HG03039 (cell line): Measurements from ENCODE around the gene TMEM248.
"Not testable (repeated sequence)": the region's sequence is repeated elsewhere in the genome, so short reads cannot be mapped to it uniquely, and the experiment has no call there.

ENCODE experiments used
- ATAC-seq: cut with Tn5 transposase; IDR thresholded peaks from one replicate; pipeline ENCODE4 v1.9.1; 2021; ENCODE audit warnings: mild to moderate bottlenecking, moderate library complexity; ENCODE audit not compliant: unreplicated experiment

Gene TMEM248

GRCh38 chr7:66995050-66995776, 74.2 kb downstream of the TMEM248 start, which contains the start of gene SBDS:
TSS of gene SBDS (minus strand) at chr7:66995586. CDS start at chr7:66995417, 169 bp downstream.
- peak; percentile 61 for ATAC-seq

DNA sequence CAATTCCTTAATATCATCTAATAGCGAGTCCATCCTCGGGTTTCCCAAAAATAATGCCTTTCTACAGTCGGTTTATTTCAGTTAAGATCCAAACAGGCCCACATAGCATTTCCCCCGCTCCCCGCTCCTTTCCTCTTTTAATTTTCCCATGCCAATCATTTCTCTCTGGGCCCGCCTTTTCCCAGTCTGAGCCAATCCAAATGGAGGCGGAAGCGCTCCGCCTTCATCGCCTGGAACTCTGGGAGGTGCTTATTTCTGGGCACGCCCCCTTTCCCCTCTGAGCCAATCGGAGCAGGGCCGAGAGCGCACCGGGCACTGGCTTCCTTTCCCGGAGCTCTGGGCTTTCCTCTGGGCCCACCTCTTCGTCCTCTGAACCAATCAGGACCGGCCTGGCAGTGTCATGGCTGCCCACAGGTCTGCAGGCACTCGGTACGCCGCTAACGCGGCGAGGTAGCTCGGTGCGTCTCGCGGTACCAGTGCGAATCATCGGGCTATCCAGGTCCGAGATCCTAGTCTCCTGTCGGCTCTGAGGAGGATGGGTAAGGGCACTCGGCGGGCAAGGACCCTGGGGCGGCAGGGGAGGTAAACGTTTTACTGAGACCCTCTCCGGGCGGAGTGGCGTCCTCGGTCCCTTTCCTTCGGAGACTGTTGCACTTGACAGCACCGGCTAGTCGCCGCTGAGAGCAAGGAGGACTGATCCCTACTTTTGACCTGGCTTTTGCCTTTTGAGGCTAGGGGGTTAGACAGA, 75.6 kb downstream of the TMEM248 start, which contains the start of gene TYW1:
Gene TYW1 (plus strand): TSS at position 390 of the 748 bp plus-strand sequence. CDS start 146 bp downstream, at position 536.
- peak; percentile 85 for ATAC-seq

GRCh38 chr7:67000601-67001258, 79.7 kb downstream of the TMEM248 start:
- ATAC-seq, result not testable (repeated sequence)

- not testable (repeated sequence) for ATAC-seq
These were observed 83.1 kb downstream of the TMEM248 start for GRCh38 chr7:67004145-67004544.

DNA sequence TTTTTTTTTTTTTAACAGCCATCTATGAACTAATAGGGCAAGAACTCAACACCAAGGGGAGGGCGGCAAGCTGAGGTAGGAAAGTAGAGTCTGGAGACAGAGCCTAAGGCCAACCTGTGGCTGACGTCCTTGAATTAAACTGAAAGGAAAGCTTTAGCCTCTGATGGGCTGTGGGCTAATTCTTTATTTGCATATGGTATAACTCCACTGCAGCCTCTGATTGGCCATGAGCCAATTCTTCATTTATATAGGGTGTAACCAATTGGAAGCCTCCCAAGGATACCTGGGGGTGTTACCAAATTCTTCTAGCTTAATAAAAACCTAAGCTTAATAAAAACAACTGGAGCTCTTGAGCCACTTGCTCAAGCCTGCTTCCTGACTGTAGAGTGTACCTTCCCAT, 85.9 kb downstream of the TMEM248 start:
- no peak for ATAC-seq
